Measurements from ENCODE around the gene CLDN8. TPM values are rescaled to one million over a fixed set of nuclear protein-coding genes. Genes with fewer than 3 reads are reported as not detected.

CLDN8 gene
- total RNA-seq, 1 donor from 2014 or later: not detected

GRCh38 chr21:30249936-30250335 is 34.0 kb upstream of the CLDN8 start:
- peaks cover 4% of the 10 kb centered on the region for H3K9me3 Mint-ChIP-seq (ENCODE audit: low read depth)
- no peak overlapping the region for H3K27ac Mint-ChIP-seq (ENCODE audit: unreplicated experiment)
- peaks cover 7% of the 10 kb centered on the region for H3K27me3 Mint-ChIP-seq (ENCODE audit: low read depth)

GRCh38 chr21:30248844-30249243 is 32.9 kb upstream of the CLDN8 start:
- peaks cover 4% of the 10 kb centered on the region for H3K9me3 Mint-ChIP-seq (ENCODE audit: low read depth)
- no peaks in the 10 kb centered on the region for H3K4me1 Mint-ChIP-seq (ENCODE audit: low read depth)
- peaks cover 11% of the 10 kb centered on the region for H3K27me3 Mint-ChIP-seq (ENCODE audit: low read depth)
- DNase-seq (ENCODE audit: low spot score): no peak
- H3K4me3 Mint-ChIP-seq (ENCODE audit: unreplicated experiment): no peak overlapping the region
- H3K36me3 Mint-ChIP-seq (ENCODE audit: low read depth): no peaks in the 10 kb centered on the region
- no peak for TF ChIP-seq CTCF (IDR thresholded peaks at IDR 0.05)
- no peak overlapping the region for H3K27ac Mint-ChIP-seq (ENCODE audit: unreplicated experiment)

More at GRCh38 chr21:30249936-30250335, 34.0 kb upstream of the CLDN8 start:
- Mint-ChIP-seq H3K4me3 (ENCODE audit: unreplicated experiment) (no peak overlapping the region), H3K36me3 (ENCODE audit: low read depth) (no peaks in the 10 kb centered on the region), H3K4me1 (ENCODE audit: low read depth) (no peaks in the 10 kb centered on the region)
- TF ChIP-seq CTCF (IDR thresholded peaks at IDR 0.05): no peak
- DNase-seq (ENCODE audit: low spot score): no peak

GRCh38 chr21:30245061-30245460 is 29.2 kb upstream of the CLDN8 start:
- Mint-ChIP-seq H3K9me3 (ENCODE audit: low read depth) (no peaks in the 10 kb centered on the region), H3K36me3 (ENCODE audit: low read depth) (no peaks in the 10 kb centered on the region)
- TF ChIP-seq CTCF (IDR thresholded peaks at IDR 0.05): no peak

GRCh38 chr21:30243691-30244090 is 27.8 kb upstream of the CLDN8 start:
- H3K27ac Mint-ChIP-seq (ENCODE audit: unreplicated experiment): no peak overlapping the region
- no peak overlapping the region for H3K4me3 Mint-ChIP-seq (ENCODE audit: unreplicated experiment)
- no peaks in the 10 kb centered on the region for H3K36me3 Mint-ChIP-seq (ENCODE audit: low read depth)
- DNase-seq (ENCODE audit: low spot score): no peak
- TF ChIP-seq CTCF (IDR thresholded peaks at IDR 0.05): no peak
- peaks cover 6% of the 10 kb centered on the region for H3K27me3 Mint-ChIP-seq (ENCODE audit: low read depth)
- no peaks in the 10 kb centered on the region for H3K4me1 Mint-ChIP-seq (ENCODE audit: low read depth)
- no peaks in the 10 kb centered on the region for H3K9me3 Mint-ChIP-seq (ENCODE audit: low read depth)

More at GRCh38 chr21:30245061-30245460, 29.2 kb upstream of the CLDN8 start:
- DNase-seq (ENCODE audit: low spot score): no peak
- no peaks in the 10 kb centered on the region for H3K4me1 Mint-ChIP-seq (ENCODE audit: low read depth)
- H3K27ac Mint-ChIP-seq (ENCODE audit: unreplicated experiment): no peak overlapping the region
- no peak overlapping the region for H3K4me3 Mint-ChIP-seq (ENCODE audit: unreplicated experiment)
- H3K27me3 Mint-ChIP-seq (ENCODE audit: low read depth): peaks cover 11% of the 10 kb centered on the region

GRCh38 chr21:30240661-30241060 is 24.8 kb upstream of the CLDN8 start:
- Mint-ChIP-seq H3K9me3 (ENCODE audit: low read depth) (no peaks in the 10 kb centered on the region), H3K4me1 (ENCODE audit: low read depth) (no peaks in the 10 kb centered on the region), H3K36me3 (ENCODE audit: low read depth) (no peaks in the 10 kb centered on the region), H3K4me3 (ENCODE audit: unreplicated experiment) (no peak overlapping the region), H3K27me3 (ENCODE audit: low read depth) (peaks cover 5% of the 10 kb centered on the region), H3K27ac (ENCODE audit: unreplicated experiment) (no peak overlapping the region)
- no peak for TF ChIP-seq CTCF (IDR thresholded peaks at IDR 0.05)
- DNase-seq (ENCODE audit: low spot score): no peak

Data from chondrocyte (in vitro differentiated cells).